ENCODE data around the gene ADCY10.

The ADCY10 gene

GRCh38 chr1:167776151-167776550 lies 137.8 kb downstream of the ADCY10 start:
- DNase-seq, result no peak

- no peak for DNase-seq
Measured at GRCh38 chr1:167775178-167775577, 138.8 kb downstream of the ADCY10 start.

GRCh38 chr1:167774710-167775109 lies 139.2 kb downstream of the ADCY10 start:
- no peak for DNase-seq

GRCh38 chr1:167773516-167773915 lies 140.4 kb downstream of the ADCY10 start:
- DNase-seq, result no peak

- DNase-seq, result no peak
Measured at GRCh38 chr1:167772436-167772835, 141.5 kb downstream of the ADCY10 start.

- no peak for DNase-seq
Measured at GRCh38 chr1:167770127-167770526, 143.8 kb downstream of the ADCY10 start.

- DNase-seq, result no peak
Measured at GRCh38 chr1:167767761-167768160, 146.2 kb downstream of the ADCY10 start.

GRCh38 chr1:167766538-167766937 lies 147.4 kb downstream of the ADCY10 start:
- no peak for DNase-seq

GRCh38 chr1:167765496-167765895 lies 148.4 kb downstream of the ADCY10 start:
- DNase-seq, result no peak

GRCh38 chr1:167764458-167765330 lies 149.2 kb downstream of the ADCY10 start:
- DNase-seq, result no peak

GRCh38 chr1:167763525-167764220 lies 150.3 kb downstream of the ADCY10 start:
- DNase-seq, result no peak

GRCh38 chr1:167762061-167762746 lies 151.7 kb downstream of the ADCY10 start:
- no peak for DNase-seq

- no peak for DNase-seq
Measured at GRCh38 chr1:167761400-167761799, 152.5 kb downstream of the ADCY10 start.

All from NCI-H1092 (cell line).